Measurements from ENCODE around the gene SOCS4.
"Not testable (repeated sequence)": the region's sequence is repeated elsewhere in the genome, so short reads cannot be mapped to it uniquely, and the experiment has no call there.

SOCS4 gene

DNA sequence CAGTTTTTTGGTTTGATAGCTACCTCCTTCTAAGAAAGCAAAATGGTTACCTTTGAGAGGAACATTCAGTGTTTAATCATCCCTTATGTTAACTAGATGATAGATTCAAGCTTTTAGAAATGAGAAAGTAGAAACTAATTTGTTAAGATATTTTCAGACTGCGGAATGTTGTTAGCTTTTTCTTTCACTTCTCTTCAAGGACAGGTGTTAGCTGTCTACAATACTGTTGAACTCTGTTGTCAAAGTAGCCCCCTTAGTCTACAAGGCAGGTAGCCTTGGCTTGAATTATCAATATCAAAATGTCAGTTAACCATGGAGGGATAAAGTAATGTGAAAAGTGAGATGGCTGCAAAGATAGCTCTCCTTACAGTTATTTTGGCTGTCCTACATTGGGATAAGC is 39.2 kb downstream of the SOCS4 start:
- no peaks in the 10 kb centered on the region for H3K27me3 ChIP-seq (ENCODE audit: control insufficient read depth, insufficient read depth, low read length, poor library complexity, severe bottlenecking)
- no peak overlapping the region for H3K27ac ChIP-seq (ENCODE audit: insufficient read depth, low read depth, low read length, poor library complexity, severe bottlenecking)
- 94 to 100% methylated on average over 1 of the region's 1 CpG for WGBS, 2 experiments
- H3K9me3 ChIP-seq (ENCODE audit: control insufficient read depth, low read length) = no peaks in the 10 kb centered on the region
- H3K36me3 ChIP-seq (ENCODE audit: control insufficient read depth, insufficient read depth, low read length) = peaks cover 32% of the 10 kb centered on the region
- no peak overlapping the region for H3K4me3 ChIP-seq (ENCODE audit: insufficient read depth, low read depth, low read length)
- H3K4me1 ChIP-seq (ENCODE audit: control insufficient read depth, insufficient read depth, low read length) = no peaks in the 10 kb centered on the region

DNA sequence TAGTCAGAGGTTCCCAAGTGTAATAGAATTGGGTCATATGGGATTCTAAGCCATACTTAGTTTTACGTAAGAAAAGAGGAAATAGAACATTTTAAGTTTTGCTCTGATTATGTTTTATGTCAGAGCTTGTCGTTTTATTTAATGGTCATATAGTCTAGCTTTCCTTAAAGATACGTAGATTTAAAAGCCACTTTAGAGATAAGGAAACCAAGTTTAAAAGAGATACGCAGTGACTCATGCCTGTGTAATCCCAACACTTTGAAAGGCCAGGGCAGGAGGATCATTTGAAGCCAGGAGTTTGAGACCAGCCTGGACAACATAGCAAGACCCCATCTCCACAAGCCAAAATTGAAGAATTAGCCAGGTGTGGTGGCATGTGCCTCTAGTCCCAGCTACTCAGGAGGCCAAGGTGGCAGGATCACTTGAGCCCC is 44.0 kb downstream of the SOCS4 start:
- H3K27me3 ChIP-seq (ENCODE audit: control insufficient read depth, insufficient read depth, low read length, poor library complexity, severe bottlenecking) = no peaks in the 10 kb centered on the region
- WGBS, 2 experiments = 95 to 97% methylated on average over 4 of the region's 4 CpGs
- no peak overlapping the region for H3K27ac ChIP-seq (ENCODE audit: insufficient read depth, low read depth, low read length, poor library complexity, severe bottlenecking)
- no peaks in the 10 kb centered on the region for H3K36me3 ChIP-seq (ENCODE audit: control insufficient read depth, insufficient read depth, low read length)
- H3K4me1 ChIP-seq (ENCODE audit: control insufficient read depth, insufficient read depth, low read length) = peaks cover 4% of the 10 kb centered on the region
- H3K9me3 ChIP-seq (ENCODE audit: control insufficient read depth, low read length) = no peaks in the 10 kb centered on the region
- H3K4me3 ChIP-seq (ENCODE audit: insufficient read depth, low read depth, low read length) = no peak overlapping the region

DNA sequence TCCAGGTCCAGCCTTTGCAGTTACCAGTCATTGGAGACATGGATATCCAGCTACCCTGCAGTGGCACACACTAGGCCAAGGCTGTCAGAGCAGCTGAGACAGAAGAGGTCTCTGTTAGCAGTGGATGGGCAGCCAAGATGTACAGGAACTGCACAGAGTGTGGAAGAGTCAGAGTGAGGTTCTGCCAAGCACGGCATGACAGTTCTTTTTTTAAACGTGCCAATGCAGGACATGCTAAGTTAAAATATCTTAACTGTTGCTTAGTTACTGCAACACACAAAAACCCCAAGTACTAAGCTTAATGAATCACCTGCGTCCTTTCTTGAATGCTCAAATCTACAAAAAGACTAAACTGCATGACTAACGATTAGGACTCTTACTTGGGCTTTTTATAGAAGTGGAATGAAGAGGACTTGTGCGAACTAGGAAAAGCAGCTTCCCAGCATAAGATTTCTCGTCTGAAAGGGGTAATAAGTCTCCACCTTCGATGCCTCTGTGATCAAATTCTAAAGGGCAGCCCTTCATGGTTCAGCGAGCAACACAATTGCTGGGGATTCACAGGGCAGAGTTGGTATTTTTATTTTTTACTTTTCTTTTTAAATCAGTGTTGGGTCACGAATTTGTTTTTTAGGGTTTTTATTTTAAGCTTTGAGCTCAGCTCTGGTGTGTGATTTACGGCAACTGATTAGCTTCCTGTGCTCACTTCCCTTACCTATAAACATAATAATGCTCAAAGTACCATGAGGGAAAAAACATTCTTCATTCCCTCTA is 45.0 kb downstream of the SOCS4 start:
- H3K27ac ChIP-seq (ENCODE audit: insufficient read depth, low read depth, low read length, poor library complexity, severe bottlenecking) = peak overlapping the region; percentile 70
- WGBS, 2 experiments = 76 to 79% methylated on average over 9 to 10 of the region's 10 CpGs
- H3K36me3 ChIP-seq (ENCODE audit: control insufficient read depth, insufficient read depth, low read length) = no peaks in the 10 kb centered on the region
- H3K9me3 ChIP-seq (ENCODE audit: control insufficient read depth, low read length) = no peaks in the 10 kb centered on the region
- peaks cover 4% of the 10 kb centered on the region for H3K4me1 ChIP-seq (ENCODE audit: control insufficient read depth, insufficient read depth, low read length)
- H3K27me3 ChIP-seq (ENCODE audit: control insufficient read depth, insufficient read depth, low read length, poor library complexity, severe bottlenecking) = no peaks in the 10 kb centered on the region
- H3K4me3 ChIP-seq (ENCODE audit: insufficient read depth, low read depth, low read length) = no peak overlapping the region

DNA sequence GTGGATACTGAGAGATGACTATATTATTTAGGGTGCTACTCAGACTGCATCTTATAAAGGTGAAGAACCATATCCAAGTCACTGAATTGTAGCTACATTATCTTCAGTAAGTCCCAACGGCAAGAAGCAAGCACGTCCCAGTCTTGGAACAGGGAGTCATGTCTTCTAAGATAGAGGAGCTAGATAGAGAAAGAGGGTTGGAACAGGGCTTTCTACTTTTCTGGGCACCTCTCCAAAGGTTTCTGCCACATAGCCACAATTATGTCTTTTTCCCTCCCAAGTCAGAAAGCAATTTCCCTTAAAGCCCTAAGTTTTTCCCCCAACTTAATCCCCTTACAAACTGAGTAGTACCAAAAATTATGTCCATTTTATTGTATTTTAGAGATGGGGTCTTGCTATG is 46.8 kb downstream of the SOCS4 start:
- Histone ChIP-seq H3K27ac (ENCODE audit: insufficient read depth, low read depth, low read length, poor library complexity, severe bottlenecking) (no peak overlapping the region), H3K4me1 (ENCODE audit: control insufficient read depth, insufficient read depth, low read length) (peaks cover 4% of the 10 kb centered on the region), H3K9me3 (ENCODE audit: control insufficient read depth, low read length) (no peaks in the 10 kb centered on the region), H3K4me3 (ENCODE audit: insufficient read depth, low read depth, low read length) (no peak overlapping the region), H3K27me3 (ENCODE audit: control insufficient read depth, insufficient read depth, low read length, poor library complexity, severe bottlenecking) (no peaks in the 10 kb centered on the region), H3K36me3 (ENCODE audit: control insufficient read depth, insufficient read depth, low read length) (no peaks in the 10 kb centered on the region)
- WGBS, 2 experiments = 90 to 91% methylated on average over 2 of the region's 2 CpGs

DNA sequence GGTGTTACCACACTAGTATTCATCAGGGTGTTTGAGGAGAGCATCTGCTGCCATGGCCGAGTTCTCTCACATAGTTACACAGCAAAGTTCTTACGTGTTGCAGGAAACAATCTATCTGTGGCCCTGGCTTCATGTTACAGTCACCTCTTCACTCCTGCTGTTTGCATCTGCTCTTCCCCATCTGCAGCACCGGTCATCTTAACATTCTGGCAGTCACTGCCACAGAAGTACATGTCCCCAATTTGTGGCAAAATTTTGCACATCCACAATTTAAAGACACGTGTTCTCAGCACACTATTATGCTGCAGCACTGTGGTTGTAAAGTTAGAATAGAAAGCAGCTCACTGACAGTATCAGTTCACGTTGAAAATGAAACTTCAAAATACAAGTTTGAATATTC is 47.6 kb downstream of the SOCS4 start:
- 57 to 59% methylated on average over 5 of the region's 5 CpGs for WGBS, 2 experiments
- Histone ChIP-seq H3K9me3 (ENCODE audit: control insufficient read depth, low read length) (no peaks in the 10 kb centered on the region), H3K4me3 (ENCODE audit: insufficient read depth, low read depth, low read length) (no peak overlapping the region), H3K4me1 (ENCODE audit: control insufficient read depth, insufficient read depth, low read length) (peaks cover 4% of the 10 kb centered on the region), H3K27me3 (ENCODE audit: control insufficient read depth, insufficient read depth, low read length, poor library complexity, severe bottlenecking) (no peaks in the 10 kb centered on the region), H3K36me3 (ENCODE audit: control insufficient read depth, insufficient read depth, low read length) (no peaks in the 10 kb centered on the region), H3K27ac (ENCODE audit: insufficient read depth, low read depth, low read length, poor library complexity, severe bottlenecking) (no peak overlapping the region)

DNA sequence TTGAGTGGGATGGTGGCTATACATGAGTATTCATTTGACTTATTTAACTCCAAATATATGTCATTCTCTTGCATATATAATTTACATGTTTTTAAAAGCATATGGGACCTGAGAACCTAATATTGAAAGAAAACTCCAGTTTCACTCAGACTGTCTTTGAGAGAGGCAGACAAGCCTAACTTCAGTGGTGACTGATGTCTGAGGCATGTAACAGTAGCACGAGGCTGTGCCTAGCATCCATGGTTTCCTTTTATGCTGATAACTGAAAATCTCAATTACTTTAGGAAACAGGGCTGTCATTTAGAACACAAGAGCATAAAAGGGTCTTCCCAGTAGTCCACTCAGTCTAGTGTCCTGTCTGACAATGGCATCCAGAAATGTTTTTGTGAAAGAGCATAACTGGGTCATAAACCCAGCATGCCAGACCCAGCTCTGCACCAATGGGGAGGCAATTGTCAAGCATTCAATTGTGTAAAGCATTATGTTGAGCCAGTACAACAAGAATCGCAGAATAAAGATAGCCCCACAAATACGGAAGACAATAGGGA is 48.7 kb downstream of the SOCS4 start:
- Histone ChIP-seq H3K4me1 (ENCODE audit: control insufficient read depth, insufficient read depth, low read length) (peaks cover 4% of the 10 kb centered on the region), H3K27ac (ENCODE audit: insufficient read depth, low read depth, low read length, poor library complexity, severe bottlenecking) (no peak overlapping the region), H3K9me3 (ENCODE audit: control insufficient read depth, low read length) (no peaks in the 10 kb centered on the region), H3K4me3 (ENCODE audit: insufficient read depth, low read depth, low read length) (no peak overlapping the region), H3K36me3 (ENCODE audit: control insufficient read depth, insufficient read depth, low read length) (no peaks in the 10 kb centered on the region), H3K27me3 (ENCODE audit: control insufficient read depth, insufficient read depth, low read length, poor library complexity, severe bottlenecking) (no peaks in the 10 kb centered on the region)
- WGBS, 2 experiments = 83 to 90% methylated on average over 3 of the region's 3 CpGs

DNA sequence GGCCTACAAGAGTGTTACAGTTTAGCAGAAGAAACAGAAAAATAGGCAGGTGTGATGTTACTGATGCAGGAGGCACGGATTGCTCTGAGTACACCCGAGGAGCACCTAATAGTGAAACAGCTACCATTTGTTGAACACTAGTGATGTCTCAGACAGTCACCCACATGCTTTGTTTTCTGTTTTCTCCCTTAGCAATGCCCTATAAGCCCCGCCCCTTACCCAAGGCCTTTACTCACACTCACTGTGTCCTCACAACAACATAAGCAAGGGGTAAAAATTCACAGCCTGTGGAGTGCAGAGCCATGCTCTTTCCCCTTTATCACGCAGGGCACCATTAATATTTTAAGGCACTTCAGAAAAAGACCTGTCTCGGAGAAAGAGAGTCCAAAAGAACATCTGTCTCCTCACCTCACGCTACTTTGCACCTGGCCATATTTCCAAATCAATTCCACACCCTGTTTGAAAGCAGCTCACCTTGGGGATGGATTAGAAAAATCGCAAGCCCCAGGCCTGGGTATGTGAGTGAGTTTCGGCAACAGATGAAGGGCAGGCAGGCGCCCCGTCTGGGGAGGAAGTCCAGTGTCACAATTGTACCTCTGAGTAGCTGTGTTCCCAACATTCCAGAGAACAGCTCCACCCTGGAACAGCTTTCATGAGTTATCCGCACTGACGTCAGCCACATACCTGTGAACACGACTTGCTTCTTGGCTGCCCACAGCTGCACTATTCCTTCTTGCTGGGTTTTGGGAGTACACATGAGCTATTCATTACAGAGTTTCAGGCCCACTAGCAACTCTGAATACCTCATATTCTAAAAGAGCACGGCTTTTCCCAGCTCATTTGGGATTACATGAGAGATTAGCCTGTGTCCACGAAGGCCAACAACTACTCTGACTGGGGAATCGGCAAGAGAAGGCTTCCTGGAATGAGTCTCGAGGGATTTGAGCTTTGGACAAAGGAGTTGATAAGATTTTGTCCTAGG is 50.4 kb downstream of the SOCS4 start:
- H3K4me3 ChIP-seq (ENCODE audit: insufficient read depth, low read depth, low read length) = no peak overlapping the region
- no peak overlapping the region for H3K27ac ChIP-seq (ENCODE audit: insufficient read depth, low read depth, low read length, poor library complexity, severe bottlenecking)
- no peaks in the 10 kb centered on the region for H3K27me3 ChIP-seq (ENCODE audit: control insufficient read depth, insufficient read depth, low read length, poor library complexity, severe bottlenecking)
- no peaks in the 10 kb centered on the region for H3K36me3 ChIP-seq (ENCODE audit: control insufficient read depth, insufficient read depth, low read length)
- H3K4me1 ChIP-seq (ENCODE audit: control insufficient read depth, insufficient read depth, low read length) = no peaks in the 10 kb centered on the region
- no peaks in the 10 kb centered on the region for H3K9me3 ChIP-seq (ENCODE audit: control insufficient read depth, low read length)
- WGBS, 2 experiments = 86 to 89% methylated on average over 17 of the region's 17 CpGs

DNA sequence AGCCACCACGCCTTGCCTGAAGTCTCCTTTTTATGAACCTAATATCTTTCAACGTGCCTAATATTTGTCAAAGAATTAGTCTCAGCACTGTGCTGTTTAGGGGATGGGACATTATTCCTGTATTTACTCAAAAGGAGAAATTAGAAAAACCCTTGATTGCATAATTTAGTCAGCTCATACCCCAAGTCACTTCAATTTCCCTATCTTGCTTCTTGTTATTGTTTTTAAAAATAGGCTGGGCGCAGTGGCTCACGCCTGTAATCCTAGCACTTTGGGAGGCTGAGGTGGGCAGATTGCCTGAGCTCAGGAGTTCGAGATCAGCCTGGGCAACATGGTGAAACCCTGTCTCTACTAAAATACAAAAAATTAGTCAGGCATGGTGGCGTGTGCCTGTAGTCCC is 52.9 kb downstream of the SOCS4 start:
- H3K4me1 ChIP-seq (ENCODE audit: control insufficient read depth, insufficient read depth, low read length); H3K27me3 ChIP-seq (ENCODE audit: control insufficient read depth, insufficient read depth, low read length, poor library complexity, severe bottlenecking); H3K4me3 ChIP-seq (ENCODE audit: insufficient read depth, low read depth, low read length); H3K36me3 ChIP-seq (ENCODE audit: control insufficient read depth, insufficient read depth, low read length); H3K9me3 ChIP-seq (ENCODE audit: control insufficient read depth, low read length); H3K27ac ChIP-seq (ENCODE audit: insufficient read depth, low read depth, low read length, poor library complexity, severe bottlenecking): not testable (repeated sequence)
- 90 to 94% methylated on average over 6 of the region's 6 CpGs for WGBS, 2 experiments

DNA sequence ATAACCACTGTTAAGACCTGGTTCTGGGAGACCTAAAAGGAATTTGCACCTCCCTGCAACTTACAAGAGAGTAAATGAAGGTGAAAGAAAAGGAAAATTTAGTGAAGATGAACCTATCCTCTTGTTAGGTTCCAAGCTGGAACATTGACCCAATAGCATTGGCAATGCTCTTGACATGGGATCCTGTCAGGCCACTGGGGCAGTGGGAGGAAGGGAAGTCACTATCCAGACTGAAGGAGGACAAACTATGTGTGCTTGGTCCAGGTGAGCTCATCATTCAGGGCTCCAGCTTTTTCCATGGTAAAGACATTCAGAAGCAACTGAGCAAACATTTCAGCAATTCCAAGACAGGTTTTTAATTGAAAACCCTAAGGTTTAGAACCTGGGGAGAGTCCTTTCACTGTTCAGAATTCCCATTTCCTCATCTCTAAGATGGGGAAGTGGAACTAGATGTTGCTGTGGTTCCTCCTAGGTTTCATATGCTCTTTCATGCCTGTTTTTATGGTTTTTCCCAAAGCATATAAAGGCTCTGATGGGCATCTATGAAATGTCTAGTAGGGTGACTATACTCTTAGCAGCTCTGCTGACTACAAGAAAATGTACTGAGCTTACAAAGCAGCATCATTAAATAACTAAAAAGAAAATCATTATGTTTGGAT is 57.5 kb downstream of the SOCS4 start:
- H3K9me3 ChIP-seq (ENCODE audit: control insufficient read depth, low read length) = no peaks in the 10 kb centered on the region
- H3K27ac ChIP-seq (ENCODE audit: insufficient read depth, low read depth, low read length, poor library complexity, severe bottlenecking) = no peak overlapping the region
- H3K27me3 ChIP-seq (ENCODE audit: control insufficient read depth, insufficient read depth, low read length, poor library complexity, severe bottlenecking) = no peaks in the 10 kb centered on the region
- no peaks in the 10 kb centered on the region for H3K4me1 ChIP-seq (ENCODE audit: control insufficient read depth, insufficient read depth, low read length)
- H3K4me3 ChIP-seq (ENCODE audit: insufficient read depth, low read depth, low read length) = no peak overlapping the region
- no peaks in the 10 kb centered on the region for H3K36me3 ChIP-seq (ENCODE audit: control insufficient read depth, insufficient read depth, low read length)
